GM18511 (cell line): Measurements from ENCODE around the gene SLC30A7.

Experiments used
- ATAC-seq: cut with Tn5 transposase; IDR thresholded peaks from one replicate; pipeline ENCODE4 v1.9.1; 2021; ENCODE audit warnings: mild to moderate bottlenecking, moderate library complexity; ENCODE audit not compliant: unreplicated experiment

The SLC30A7 gene

DNA sequence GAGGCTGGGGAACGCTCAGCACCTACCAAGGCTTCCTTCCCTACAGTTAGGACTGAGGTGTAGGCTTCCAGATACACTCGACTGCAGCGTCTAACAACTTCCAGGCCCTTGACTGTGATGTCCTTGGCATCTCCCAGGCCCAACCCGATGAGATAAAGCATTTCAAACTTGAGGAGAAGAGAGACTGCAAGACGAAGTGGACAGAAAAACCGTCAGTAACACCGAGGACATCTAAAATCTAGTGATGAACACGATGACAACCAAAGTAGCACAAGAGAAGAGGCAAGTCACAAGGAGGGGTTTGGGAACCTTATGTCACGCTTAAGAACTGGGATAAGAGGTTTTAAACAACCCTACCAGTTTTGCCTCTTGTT, 129.4 kb downstream of the SLC30A7 start:
- peak; percentile 41 for ATAC-seq

DNA sequence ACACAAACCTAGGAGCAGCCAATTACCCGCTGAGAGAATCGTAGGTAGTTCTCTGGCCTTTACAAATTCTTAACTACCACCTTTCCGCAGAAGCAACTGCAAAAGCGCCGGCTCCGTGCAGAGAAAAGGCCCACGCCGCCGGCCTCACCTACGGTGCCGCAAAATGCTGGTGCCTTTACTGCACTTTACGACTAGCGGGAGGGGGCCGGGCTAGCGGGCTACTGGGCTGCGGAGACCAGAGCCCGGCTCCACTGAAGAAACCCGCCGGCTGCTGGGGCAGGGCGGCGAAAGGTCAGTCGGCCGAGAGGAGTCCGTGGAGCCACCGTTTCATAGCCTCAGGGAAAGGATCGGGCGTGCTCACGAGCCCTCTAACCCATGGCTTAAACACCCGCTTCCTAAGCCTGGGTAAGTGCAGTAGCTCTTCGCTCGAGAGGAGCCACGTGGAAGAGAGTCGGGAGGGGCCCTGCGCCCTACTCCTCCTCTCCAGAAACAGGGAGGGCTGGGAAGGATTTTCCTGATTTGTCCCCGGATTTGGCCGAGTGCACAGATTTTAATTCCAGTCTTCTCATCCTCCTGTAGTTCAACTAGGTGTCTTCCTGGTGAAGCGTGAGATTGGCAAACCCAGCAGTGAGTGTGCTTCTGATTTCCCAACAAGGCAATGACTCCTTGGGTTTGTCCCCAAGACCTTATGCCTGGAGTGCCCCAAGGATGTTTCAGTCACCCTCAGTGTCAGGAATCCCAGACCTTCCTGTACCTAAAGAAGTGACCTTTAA, 130.0 kb downstream of the SLC30A7 start, which contains the start of gene DPH5:
Gene DPH5, minus strand, starts transcription at position 128 of the 773 bp plus-strand sequence. CDS start 341 bp downstream, outside the sequence.
- peak; percentile 82 for ATAC-seq

DNA sequence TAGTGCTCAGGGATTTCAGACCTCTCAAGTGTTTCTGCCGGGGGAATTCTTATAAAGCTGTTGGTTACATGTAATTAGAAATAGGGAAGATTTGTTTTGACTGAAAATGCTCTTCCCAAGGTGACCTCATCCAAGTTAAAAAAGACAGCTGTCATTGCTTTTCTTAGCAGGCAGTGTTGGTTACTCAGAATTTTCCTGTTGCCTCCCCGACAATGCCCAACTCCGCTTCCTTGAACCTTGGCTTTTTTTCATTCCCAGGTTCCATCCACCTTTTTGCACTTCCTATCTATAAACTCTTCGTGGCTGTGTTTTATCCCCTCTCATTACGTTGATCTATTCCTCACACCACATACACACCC, 130.5 kb downstream of the SLC30A7 start:
- ATAC-seq = no peak

DNA sequence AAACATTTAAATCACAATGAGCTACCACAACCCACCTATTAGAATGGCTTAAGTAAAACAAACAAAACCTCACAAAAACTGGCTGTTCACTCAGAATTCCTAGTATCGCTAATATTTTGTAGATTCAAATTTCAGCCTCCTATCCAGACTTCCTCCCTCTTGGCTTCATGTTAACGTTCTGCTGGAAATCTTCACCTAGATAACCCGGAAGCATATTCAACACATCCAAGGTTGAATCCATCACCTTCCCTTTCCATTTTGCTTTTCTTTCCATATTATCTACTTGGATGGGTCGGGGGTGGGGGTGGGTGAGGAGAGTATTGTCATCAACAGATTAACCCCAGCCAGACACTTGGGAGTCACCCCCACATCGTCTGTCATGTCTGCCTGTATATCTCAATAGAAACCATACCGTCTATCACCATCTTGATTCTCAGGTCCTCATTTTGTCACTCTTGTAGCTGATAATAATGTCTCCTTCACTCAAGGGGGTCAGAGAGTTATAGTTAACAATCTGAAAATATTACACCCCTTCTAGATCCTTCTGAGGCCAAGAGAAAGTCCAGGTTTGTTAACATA, 131.4 kb downstream of the SLC30A7 start:
- ATAC-seq = no peak

DNA sequence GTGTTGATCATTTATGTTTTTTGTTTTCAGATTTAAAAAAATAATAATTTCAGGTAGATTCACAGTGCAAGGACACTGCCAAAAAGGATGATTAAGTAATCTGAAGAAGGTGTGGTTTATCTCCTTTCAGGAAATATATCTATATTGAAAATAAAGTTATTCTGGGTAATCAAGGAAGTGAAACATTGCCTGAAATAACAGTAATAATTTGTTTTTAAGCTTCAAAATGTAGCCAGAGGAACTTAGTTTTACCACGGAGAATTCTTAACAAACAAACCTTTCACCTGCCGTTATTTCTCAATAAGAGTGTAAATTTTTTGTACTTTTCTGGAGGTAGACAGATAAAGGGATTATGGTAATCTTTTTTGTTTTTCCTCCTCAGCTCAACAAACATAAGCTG, 132.6 kb downstream of the SLC30A7 start:
- no peak for ATAC-seq

DNA sequence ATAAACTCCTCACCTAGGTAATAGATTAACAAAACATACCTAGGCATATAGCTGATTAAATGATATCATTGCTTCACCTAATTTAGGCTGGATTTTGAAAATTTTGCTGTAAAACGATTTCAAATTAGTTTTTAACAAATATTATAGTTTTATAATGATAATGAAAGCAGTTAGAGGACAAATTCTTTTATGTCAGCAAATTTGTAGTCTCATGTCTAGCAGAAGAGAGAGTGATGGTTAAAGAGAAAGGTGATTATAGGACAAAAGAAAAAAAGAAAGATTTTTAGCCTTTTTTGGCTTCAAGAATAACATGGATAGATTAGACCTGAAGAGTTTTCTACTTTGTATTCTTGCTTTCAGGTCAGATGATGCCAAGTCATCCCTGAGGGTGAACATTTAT, 133.3 kb downstream of the SLC30A7 start:
- no peak for ATAC-seq

DNA sequence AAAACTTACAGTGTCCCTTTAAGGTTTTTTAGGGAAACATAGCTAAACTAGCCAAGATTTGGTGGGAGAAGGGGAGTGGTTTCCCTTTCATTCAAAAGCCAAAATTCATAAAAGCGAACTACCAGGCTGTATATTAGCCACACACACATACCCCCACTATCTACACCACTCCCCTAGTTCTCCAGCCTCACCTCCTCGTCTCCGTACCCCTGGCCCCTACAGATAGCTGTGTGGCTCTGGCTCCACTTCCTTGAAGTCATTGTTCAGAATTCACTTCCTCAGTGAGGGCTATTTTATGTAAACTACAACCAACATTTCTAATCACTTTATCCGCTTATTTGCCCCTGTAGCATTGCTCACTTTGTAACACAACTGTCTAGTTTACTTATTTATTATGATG, 135.0 kb downstream of the SLC30A7 start:
- ATAC-seq = no peak
